BE2C (cell line): ENCODE data around the gene BMPR2.
A peak's percentile ranks its signal among the peaks of the same experiment; 100 is the strongest.

ENCODE experiments used
- DNase-seq: peaks from one replicate; pipeline ENCODE4 v3.0.0-alpha.2; 2020
- H3K27me3 ChIP-seq: fragments of 250-450 bp; sonication (Bioruptor Pico); 2 replicates; pipeline ENCODE4 v1.5.1; 2020; ENCODE audit warnings: mild to moderate bottlenecking
- H3K36me3 ChIP-seq: fragments of 250-450 bp; sonication (Bioruptor Pico); 2 replicates; pipeline ENCODE4 v1.5.1; 2020; ENCODE audit warnings: mild to moderate bottlenecking
- H3K4me1 ChIP-seq: fragments of 250-450 bp; sonication (Bioruptor Pico); 2 replicates; pipeline ENCODE4 v1.5.1; 2020
- H3K4me3 ChIP-seq: 2 replicates; pipeline ENCODE4 v1.5.1; 2011; ENCODE audit warnings: low read depth, low read length
- H3K9me3 ChIP-seq: fragments of 250-450 bp; sonication (Bioruptor Pico); 2 replicates; pipeline ENCODE4 v1.5.1; 2020
- CTCF ChIP-seq: IDR thresholded peaks from 2 replicates; pipeline ENCODE4 v1.5.1; 2012; ENCODE audit warnings: mild to moderate bottlenecking, low read depth, low read length

The BMPR2 gene

DNA sequence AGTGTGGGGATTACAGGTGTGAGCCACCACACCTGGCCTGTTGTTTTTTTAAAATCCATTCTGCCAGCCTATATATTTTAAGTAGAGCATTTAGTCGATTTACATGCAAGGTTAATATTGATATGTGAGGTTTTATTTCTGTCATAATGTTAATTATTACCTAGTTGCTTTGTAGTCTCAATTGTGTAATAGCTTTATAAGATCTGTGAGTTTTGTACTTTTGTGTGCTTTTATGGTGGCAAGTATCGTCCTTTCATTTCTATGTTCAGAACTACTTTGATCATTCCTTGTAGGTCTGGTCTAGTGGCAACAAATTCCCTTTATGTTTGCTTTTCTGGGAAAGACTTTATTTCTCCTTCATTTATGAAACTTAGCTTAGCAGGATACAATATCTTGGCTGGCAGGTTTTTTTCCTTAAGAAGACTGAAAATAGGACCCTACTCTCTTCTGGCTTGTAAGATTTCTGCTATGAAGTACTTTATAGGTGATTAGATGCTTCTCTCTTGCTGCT, 207.6 kb downstream of the BMPR2 start:
- no peak for TF ChIP-seq CTCF
- Histone ChIP-seq H3K36me3 (no peaks in the 10 kb centered on the region), H3K9me3 (no peaks in the 10 kb centered on the region), H3K4me3 (no peak overlapping the region), H3K27me3 (no peaks in the 10 kb centered on the region), H3K4me1 (no peaks in the 10 kb centered on the region)
- DNase-seq, result no peak

DNA sequence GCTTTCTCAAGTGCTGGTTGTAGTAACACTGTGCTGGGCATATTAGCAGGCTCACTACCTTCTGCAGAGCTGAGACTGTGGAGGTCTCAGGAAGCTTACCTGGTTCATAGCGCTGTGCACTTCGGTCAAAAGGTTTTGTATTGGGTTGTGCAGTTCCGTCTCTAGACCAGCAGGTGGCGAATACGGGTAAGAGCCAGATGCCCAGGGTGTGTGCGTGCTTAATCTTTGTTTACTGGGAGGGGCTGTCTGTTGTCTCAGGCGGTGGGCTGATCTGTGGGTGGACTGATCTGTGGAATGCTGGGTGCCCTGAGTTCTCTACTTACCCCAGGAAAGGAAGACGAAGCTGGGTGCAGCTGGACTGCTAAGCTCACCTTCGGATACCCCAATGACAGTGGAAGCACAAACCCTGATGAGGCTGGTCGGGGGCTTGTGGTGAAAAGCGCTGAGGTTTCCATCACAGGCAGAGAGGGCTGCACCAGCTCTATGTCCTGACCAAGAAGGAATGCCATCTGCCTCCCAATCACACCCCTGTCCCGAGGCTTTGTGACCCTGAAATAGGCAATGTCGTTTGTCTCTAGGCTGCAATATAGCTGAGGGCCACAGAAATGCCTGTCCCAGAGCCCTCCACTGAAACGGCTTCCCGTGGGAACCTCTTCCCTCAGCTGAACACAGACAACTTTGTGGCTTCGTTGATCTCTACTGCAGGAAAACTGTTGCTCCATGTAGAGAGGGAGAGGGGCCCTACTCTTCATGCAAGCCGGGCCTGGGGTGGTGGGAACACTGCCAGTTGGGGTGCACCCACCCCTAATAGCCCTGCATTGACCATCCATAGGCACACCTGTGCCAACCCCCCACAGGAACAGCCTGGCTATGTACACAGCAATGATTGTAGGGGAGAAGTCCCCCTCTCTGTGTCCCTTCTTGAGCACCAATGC, 212.8 kb downstream of the BMPR2 start:
- H3K36me3 ChIP-seq, result no peaks in the 10 kb centered on the region
- no peaks in the 10 kb centered on the region for H3K27me3 ChIP-seq
- DNase-seq, result peak; percentile 80
- no peaks in the 10 kb centered on the region for H3K4me1 ChIP-seq
- peak overlapping the region; percentile 41 for H3K4me3 ChIP-seq
- TF ChIP-seq CTCF, result peak; percentile 97
- no peaks in the 10 kb centered on the region for H3K9me3 ChIP-seq

DNA sequence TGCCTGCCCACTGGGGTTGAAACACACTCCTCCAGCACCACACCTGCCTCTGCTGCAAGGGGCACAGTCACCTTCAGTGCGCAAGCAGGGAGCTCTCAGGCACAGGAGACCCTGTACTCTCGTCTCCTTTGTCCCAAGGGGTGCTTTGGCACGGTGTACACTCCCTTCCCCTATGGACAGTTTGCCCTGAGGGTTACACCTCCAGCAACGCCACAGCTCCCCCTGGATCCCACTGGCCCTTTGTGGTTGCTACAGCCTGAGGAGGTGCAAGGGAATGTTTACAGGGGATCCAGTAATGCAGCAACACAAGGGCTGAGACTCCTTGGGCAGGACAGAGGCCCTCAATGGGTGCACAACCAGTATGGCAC, 213.4 kb downstream of the BMPR2 start:
- Histone ChIP-seq H3K4me3 (no peak overlapping the region), H3K9me3 (no peaks in the 10 kb centered on the region), H3K36me3 (no peaks in the 10 kb centered on the region), H3K27me3 (no peaks in the 10 kb centered on the region), H3K4me1 (no peaks in the 10 kb centered on the region)
- TF ChIP-seq CTCF, result no peak
- no peak for DNase-seq

GRCh38 chr2:202592566-202592965, 216.4 kb downstream of the BMPR2 start:
- H3K27me3 ChIP-seq, result no peaks in the 10 kb centered on the region
- no peak for TF ChIP-seq CTCF
- no peak for DNase-seq
- H3K4me3 ChIP-seq, result no peak overlapping the region
- H3K9me3 ChIP-seq, result no peaks in the 10 kb centered on the region
- no peaks in the 10 kb centered on the region for H3K36me3 ChIP-seq
- H3K4me1 ChIP-seq, result no peaks in the 10 kb centered on the region

GRCh38 chr2:202599105-202599504, 223.0 kb downstream of the BMPR2 start:
- H3K4me1 ChIP-seq, result no peaks in the 10 kb centered on the region
- DNase-seq, result no peak
- no peaks in the 10 kb centered on the region for H3K36me3 ChIP-seq
- no peaks in the 10 kb centered on the region for H3K27me3 ChIP-seq
- no peaks in the 10 kb centered on the region for H3K9me3 ChIP-seq
- TF ChIP-seq CTCF, result no peak
- no peak overlapping the region for H3K4me3 ChIP-seq

GRCh38 chr2:202599911-202600310, 223.8 kb downstream of the BMPR2 start:
- Histone ChIP-seq H3K9me3 (no peaks in the 10 kb centered on the region), H3K4me3 (no peak overlapping the region), H3K27me3 (no peaks in the 10 kb centered on the region), H3K4me1 (no peaks in the 10 kb centered on the region), H3K36me3 (no peaks in the 10 kb centered on the region)
- TF ChIP-seq CTCF, result no peak
- DNase-seq, result no peak
